NCI-H2171 treated with DMSO at 0.1 percent for 48 hours (cell line): ENCODE data around the gene DNAI2.

Experiments used
- DNase-seq: peaks from one replicate; lab custom pipeline; 2025; lab: John Stamatoyannopoulos, UW

Gene DNAI2

DNA sequence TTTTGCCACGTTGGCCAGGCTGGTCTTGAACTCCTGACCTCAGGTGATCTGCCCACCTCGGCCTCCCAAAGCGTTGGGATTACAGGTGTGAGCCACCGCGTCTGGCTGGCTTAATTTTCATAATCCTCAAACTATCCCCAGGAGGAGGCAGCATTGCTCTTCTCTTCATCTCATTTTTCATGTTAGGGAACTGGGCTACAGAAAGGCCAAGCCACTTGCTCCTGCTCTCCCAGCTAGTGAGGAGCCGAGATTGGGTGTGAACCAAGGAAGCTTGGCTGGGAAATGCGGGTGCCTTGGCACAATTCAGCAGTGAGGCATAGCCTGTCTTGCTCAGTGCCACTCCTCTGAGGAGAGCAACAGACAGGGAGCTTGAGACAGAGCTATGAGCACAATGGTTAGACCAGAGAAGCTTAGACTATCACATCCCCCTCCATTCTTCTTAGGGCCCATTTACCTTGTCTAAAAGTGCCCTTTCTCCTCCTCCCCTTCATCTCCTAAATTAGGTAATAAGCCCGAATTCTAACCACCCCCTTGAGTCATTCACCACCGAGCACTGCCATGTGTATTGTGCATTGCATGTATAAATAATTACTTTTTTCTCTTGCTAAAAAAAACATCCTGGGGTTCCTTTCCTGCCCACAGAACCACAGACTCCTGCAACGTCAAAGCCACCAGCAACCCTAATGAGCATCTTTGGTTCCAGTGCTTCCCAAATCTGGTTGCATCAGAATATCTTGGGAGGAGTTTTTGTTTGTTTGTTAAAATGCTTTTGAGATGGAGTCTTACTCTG is 32.0 kb downstream of the DNAI2 start:
- DNase-seq: peak; percentile 29

DNA sequence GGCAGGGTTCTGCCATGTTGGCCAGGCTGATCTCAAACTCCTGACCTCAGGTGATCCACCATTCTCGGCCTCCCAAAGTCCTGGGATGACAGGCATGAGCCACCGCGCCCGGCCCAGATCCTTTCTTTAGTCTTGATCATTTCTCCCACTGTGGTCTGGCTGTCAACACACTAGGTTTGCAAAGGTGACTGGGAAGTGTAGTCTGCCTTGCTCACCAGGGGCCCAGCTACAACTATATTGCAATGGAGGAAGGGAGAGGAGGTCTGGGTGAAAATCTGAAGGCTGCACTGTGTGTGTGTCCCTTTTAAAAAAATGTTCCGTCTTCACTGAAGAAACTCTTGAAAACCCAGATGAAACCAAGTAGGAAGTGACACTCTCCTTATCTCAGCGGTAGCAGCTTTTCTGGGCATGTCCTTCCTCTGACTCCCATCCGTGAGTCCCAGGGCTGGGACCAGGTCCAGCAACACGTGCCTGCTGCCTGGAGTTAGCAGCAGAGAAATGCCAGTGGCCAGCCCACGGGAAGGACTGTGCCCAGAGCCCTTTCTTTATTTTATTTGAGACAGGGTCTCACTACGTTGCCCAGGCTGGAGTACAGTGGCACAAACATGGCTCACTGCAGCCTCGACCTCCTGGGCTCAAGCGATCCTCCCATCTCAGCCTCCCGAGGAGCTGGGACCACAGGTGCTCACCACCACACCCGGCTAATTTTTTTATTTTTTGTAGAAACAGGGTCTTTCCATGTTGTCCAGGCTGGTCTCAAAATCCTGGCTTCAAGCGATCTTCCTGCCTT is 34.1 kb downstream of the DNAI2 start:
- DNase-seq: no peak

DNA sequence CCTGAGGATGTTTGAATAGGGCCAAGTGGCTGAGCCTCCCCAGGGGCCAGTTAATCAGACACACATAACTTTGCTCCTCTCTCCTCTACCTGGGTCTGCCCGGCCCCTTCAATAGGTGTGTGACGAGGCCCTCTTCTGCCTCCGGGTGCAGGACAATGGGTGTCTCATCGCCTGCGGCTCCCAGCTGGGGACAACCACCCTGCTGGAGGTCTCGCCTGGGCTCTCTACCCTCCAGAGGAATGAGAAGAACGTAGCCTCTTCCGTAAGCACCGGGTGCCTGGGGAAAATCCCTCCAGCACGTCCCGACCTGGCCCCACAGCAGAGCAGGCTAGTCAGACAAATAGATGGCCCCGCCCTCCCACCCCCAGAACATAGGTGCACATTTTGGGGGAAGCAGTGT is 35.9 kb downstream of the DNAI2 start:
- DNase-seq: no peak

DNA sequence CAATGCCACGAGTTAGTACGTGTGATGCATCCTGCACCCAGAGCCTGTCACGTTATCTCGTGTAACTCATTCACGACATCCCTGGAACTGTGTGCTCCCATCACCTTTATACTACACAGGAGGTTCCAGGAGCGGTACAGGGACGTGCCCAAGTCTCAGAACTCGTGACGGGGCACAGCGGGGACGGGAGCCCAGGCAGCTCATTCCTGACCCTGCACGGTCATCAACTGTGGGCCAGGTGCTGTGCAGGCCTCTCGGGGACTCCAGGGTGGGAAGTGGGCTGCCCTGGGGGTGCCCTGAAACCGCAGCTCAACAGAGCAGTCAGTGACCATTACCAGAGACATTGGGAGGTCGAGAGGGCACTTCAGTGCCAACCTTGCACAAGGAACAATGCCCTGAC is 40.8 kb downstream of the DNAI2 start:
- no peak for DNase-seq

DNA sequence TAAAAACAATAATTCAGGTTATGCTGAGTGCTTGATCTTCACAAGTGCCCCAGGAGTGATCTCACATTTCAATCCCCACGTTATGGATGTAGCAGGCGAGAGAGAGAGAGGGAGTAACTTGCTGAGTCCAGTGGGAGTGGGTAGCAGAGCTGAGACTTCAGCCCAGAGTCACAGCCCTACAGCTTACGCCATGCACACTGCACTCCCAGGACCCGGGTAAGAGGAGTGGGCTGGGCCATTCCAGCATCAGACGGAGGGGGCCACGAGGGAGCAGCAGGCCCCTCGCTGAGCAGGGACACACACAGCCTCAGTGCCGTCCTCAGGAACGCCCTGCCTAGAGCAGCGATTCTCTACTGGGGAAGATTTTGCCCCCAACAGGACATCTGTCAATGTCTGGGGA is 42.2 kb downstream of the DNAI2 start:
- peak; percentile 39 for DNase-seq

DNA sequence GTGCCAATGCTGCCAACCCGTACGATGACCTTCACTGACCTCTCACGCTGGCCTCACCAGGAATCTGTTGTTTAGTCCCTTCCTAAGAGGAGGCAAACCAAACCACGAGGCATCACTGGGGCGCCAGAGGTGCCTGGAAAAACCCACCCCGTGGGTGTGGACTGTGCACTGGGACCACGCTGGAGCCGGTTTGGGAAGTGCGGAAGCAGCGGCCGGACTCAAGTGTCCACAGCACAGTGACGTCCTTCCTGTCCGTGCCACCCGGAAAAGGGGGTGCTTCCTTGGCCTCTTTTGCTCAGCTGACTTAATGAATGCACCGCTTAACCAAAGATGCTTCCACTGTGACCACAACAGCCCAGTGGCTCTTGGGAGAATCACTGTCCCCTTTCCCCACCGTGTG is 43.0 kb downstream of the DNAI2 start:
- no peak for DNase-seq

DNA sequence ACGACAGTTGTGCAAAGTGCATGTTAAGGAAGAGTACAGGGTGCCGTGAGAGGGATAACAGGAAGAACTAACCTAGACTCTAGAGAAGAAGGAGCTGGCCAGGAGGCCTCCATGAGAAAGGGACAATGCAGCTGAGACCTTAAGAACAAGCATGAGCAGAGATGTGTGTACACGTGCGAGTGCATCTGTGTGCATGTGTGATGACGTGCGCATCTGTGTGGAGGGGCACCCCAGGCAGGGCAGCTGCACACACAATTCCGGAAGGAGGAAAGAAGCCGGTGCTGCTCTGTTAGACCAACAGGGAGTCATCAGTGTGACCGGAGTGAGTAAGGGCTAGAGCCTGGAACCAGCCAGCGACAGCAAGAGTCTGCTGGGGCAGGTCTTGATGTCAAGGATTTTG is 44.4 kb downstream of the DNAI2 start:
- DNase-seq: no peak

DNA sequence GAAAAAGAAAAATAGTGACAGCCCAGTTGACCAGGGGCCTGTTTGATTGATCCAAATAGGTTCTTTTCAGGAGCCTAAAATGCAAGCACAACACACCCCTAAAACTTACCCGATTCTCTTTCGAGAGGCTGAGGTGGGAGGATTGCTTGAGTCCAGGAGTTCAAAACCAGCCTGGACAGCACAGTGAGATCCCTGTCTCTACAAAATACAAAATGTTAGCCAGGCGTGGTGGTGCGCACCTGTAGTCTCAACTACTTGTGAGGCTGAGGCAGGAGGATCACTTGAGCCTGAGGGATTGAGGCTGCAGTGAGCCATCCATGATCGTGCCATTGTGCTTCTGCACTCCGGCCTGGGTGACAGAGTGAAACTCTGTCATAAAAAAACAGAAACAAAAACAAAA is 50.5 kb downstream of the DNAI2 start:
- no peak for DNase-seq

DNA sequence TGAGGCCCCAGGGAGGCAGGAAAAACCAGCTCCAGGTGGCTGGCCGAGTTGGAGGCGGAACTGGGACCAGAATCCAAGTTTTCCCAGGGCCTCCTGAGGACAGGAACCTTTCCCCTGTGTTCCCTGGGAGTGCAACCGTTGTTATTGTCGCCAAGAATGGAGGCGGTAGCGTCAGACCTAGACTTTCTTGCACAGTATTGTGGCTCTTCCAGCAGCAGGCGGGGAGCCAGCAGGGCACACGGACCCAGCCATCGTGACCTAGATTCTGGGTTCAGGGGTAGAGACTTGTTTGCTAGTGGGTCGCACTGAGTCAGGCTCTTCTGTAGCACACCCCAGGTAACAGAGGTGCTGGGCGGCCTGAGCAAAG is 51.3 kb downstream of the DNAI2 start:
- no peak for DNase-seq

DNA sequence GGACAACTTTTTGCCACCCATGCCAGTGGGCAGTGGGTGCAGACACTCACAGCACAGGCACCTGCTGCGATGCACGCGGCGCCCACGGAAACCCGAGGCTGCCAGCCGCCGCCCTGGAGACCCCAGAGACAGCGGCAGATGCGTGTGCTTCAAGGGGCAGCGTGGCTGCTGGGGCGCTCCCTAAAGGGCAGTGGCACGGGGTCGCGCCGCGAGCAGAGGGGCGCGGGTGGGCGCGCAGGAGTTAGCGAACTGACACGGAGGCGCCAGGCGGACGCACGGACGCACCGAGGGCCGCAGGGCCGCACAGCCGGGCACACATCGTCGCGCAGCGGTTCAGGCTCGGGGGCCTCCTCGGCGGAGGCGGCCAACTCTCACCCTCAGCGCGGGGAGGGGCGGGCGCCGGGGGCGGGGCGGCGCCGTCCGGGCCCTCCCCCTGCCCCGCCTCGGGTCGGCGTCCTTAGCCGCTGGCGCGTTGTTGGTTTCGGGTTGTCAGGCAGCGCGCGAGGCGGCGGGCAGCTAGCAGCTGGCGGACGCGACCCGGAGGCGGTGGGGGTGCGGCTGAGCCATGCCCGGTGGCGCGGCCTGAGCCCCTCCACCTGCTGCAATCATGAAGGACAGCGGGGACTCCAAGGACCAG is 51.8 kb downstream of the DNAI2 start, which contains the start of gene KIF19:
TSS of gene KIF19 (plus strand) at position 484 of the 637 bp plus-strand sequence. CDS start at position 608, 124 bp downstream.
- DNase-seq: no peak

DNA sequence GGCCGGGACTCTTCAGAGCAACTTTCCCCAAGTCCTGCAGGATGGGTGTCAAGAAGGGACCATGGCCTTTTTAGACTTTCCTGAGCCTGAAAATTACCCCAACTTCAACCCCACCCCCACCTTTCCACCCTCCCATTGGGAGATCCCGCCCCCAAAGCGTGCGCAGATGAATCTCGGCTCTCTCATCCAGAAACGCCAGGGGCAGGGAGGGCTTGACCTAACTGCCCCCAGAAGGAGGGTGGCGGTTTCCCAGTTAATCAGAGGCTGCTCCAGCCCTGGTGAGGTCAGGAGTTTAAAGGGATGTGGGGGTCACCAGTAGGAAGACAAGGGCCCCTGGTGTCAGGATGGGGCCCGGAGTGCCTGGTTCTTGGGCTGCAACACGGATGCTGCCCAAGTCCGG is 52.5 kb downstream of the DNAI2 start:
- no peak for DNase-seq

DNA sequence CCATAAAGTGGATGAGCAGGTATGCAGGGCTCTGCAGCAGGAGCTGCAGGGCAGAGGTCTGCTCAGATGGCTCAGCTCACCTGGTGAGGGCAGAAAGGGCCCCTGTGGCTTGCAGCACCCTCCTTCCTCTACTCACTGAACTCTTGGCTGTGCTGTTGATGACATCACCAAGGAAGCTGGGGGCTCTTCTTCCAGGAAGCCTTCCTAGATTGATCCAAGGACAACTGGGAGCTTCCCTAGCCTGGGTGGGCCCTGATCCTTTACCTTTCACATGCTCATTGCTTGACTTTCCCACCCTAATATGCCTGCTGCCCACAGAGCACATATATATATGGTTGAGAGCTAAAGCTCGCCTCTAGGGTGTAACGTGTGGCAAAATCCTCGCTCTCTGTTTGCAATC is 54.5 kb downstream of the DNAI2 start:
- DNase-seq: no peak

DNA sequence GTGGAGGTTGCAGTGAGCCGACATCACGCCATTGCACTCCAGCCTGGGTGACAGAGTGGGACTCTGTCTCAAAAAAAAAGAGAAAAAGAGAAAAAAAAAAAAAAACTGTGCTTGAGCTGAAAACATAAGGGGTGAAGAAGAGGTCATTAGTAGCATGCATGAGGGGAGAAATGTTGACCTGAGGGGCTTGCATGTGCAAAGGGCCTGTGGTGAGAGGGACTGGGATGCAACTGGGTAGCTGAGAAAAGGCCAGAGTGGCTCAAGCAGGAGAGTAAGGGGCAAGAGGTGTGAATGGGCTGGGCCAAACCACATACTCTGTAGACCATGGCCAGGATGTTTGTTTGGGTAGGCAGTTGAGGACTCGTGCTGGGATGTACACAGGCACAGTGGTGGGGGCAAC is 55.3 kb downstream of the DNAI2 start:
- no peak for DNase-seq

DNA sequence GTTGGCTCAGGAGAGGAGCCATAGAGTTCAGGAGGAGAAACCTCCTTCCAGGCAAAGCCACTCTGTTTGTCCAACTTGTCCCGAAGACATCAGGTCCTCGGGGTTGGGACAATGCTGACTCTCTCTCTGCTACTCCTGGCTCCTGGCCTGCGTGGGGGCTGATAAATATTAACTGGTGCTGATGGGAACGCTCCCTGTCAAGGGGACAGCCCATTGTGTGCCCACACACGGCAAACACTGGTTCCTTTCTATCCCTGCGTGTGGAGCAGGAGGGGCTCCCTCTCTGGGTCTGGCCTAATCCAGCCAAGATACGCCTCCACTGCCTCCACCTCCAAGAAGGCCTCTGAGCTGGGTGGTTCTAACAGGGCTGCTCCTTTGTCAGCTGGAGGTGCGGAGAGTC is 56.4 kb downstream of the DNAI2 start:
- no peak for DNase-seq

DNA sequence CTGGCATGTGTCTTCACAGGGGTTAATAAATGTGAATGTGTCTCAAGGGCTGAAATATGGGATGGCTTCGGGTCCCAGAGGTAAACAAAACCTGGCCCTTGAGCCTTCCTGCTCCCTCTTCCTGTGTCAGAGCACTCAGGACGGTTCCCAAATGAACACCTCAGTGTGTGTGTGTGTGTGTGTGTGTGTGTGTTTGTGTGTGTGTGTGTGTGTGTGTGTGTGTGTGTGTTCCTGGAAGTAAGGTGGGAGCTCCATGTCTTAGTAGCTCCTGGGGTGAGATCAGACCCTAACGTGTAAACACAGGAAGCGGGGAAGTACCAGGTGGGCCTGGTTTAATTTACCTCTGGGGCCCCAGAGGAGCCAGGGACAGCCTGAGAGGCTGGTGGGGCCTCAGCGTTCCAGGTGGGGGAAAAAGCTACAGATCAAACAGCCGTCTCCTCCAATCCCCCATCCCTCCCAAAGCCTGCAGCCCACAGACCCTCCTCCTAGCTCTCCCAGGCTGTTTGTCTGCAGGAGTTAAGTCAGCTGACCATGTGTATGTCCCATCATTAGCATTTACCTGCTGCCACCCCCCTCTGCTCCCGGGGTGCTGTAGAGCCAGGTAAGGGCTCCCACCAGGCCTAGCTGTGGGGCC is 58.1 kb downstream of the DNAI2 start:
- peak; percentile 95 for DNase-seq

DNA sequence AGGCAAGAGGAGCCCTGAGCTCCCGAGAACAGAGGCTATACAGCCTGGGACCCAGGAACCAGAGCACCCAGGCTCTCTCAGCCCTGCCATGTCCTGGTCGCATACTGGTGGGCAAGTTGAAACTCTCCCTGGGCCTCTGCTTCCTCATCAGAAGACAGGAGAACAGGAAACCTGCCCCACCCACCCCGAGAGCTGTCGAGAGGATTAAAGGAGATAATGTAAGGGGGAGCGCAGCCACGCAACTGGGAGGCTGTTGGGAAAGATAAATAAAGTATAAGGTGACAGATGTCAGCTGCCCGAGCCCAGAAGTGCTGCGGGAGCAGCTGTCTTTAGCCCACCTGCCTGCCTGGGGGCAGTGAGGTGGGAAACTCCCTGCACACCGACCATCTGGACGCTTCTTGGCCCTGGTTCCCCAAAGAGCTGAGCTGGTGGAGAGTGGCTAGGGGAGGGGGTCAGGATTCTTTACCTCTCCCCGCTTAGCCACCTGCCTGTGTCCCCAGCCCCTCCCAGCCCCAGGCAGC is 58.8 kb downstream of the DNAI2 start:
- DNase-seq: peak; percentile 99

DNA sequence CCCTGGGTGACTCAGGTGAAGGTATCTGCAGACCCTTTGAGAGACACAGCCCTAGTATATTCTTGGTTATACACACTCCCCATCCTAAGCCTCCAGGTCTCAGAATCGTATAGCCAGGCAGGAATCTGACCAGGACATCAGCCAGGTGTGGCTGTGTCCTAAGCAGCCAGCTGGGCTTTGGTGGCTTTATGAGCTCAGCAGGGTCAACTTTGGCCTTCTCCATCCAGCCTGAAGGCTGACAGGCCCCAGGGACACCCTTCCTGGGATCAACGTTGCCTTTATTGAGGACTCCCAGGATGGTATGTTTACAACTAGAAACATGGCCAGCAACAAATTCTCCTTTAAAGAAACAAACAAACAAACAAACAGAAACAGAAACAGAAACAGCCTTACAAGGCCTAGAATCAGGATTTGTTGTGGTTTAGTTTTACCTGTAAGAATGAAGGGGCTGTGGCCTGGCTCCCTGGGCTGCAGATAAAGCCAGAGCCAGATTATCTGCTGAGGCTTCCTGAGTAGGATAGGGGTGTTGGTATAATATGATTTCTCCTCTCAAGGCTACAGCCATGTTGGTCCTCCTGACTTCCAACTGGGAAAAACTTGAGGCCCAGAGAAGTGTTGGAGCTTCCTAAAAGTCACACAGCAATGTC is 60.5 kb downstream of the DNAI2 start:
- DNase-seq: no peak

DNA sequence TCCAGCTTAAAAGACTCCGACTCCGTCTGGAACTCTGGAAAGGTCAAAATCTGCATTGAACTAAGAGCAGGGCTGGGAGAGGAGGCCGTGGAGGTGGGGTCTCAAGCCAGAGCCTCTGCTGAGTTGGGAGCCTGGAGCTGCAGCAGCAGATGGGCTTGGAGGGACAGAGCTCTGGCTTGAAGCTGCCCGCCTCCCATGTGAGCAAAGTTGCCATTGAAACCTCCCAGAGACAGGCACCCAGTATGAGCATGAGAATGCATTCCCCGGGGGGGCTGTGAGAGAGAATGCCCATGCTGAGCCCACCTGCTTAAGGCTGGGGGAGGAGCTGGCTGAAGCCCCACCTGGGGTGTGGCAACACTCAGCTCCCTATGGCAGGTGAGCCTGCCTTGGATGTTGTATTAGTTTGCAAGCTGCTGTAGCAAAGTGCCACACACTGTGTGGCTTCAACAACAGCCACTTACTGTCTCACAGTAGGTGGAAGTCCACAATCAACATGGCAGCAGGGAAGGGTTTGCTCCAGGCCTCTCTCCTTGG is 61.6 kb downstream of the DNAI2 start:
- DNase-seq: no peak

DNA sequence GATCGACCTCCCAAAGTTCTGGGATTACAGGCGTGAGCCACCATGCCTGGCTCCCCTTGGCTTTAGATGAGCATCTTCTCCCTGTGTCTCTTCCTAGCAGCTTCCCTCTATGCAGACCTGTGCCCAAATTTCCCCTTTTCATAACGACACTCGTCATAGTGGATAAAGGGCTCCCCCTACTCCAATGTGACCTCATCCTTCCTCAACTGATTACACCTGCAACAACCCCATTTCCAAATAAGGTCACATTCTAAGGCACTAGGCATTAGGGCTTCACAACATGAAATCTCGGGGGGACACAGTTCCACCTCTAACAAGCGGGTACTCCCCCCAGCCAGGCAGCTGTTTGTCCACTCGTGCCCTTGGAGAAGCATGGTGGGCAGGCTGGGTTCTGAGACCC is 62.3 kb downstream of the DNAI2 start:
- DNase-seq: no peak

DNA sequence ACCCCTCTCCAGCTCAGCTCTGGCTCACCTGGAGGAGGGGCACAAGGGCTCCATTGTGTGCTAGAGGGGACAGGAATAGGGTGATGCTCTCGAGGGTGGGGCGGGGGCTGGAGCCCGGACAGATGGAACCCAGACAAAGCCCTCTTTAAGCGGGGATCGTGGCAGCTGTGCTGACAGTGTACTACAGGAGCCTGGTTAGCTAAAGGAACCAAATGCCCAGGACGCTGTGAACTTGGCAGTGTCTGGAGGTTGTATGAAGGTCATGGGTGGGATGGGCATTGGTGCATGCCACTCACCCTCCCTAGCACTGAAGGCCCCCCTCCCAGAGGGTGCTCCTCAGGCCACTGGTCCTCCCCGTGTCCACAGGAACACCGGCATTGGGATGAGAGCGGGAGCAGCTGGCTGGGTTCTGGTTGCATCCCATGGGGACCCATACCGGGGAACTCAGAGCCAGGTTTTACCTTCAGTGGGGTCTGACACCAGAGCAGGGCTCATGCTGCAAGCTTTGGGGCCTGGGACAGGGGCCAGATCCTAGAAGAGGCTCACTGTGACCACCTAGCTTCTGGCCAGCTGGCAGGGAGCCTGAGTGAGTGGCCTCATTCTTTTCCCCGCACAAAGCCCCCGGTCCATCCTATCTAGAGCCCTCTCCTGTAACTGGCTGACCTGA is 63.9 kb downstream of the DNAI2 start:
- peak; percentile 93 for DNase-seq
